Measurements from ENCODE around the gene ENGASE. TPM values are rescaled to one million over a fixed set of nuclear protein-coding genes. Genes with fewer than 3 reads are reported as not detected.

ENGASE gene
- total and polyA plus RNA-seq, 2 of the 4 experiments (the other 2 are of a cell fraction): 3.9 to 12.1 TPM

DNA sequence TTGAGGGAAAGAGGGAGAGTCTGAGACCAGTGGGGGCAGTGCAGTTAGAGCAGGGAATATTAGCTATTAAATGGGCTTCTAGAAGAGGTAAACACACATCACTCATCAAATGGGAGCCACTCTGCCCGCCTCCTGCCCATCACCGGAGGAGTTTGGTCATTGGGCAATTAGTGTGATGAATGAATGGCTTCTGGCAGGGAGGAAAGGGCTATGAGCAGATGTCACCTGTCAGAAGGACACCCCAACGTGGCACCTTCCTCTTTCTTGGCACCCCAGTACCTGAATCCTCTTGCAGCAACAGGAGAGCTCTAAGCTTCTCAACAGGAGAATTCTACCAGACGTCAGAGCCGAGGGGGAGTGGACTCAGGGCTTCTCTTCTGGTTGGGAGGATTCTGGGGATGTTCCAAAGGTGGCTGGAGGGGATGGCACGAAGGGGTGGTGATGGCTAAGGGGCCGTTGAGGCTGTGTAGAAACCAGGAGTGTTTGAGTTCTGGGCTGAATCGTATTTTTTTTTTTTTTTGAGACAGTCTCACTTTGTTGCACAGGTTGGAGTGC is 39.6 kb upstream of the ENGASE start:
- Histone ChIP-seq H2BK5ac (ENCODE audit: low read depth, low read length, poor library complexity, severe bottlenecking) (no peak overlapping the region), H3K23ac (ENCODE audit: low read depth, low read length) (no peak overlapping the region), H3K79me1 (ENCODE audit: low read depth in 1 of 2, low read length in 2 of 2) (peaks cover 0 to 5% of the 10 kb centered on the region in 2 experiments; a peak in 1 of 4 replicates), H3K9ac (ENCODE audit: low read depth, low read length) (no peak overlapping the region), H3K27me3 (ENCODE audit: control insufficient read depth, insufficient read depth, low read length) (no peaks in the 10 kb centered on the region), H3K4me2 (ENCODE audit: low read depth, low read length) (no peak overlapping the region), H3K9me3 (ENCODE audit: control insufficient read depth, insufficient read depth, low read length) (no peaks in the 10 kb centered on the region), H3K4me1 (ENCODE audit: control insufficient read depth, insufficient read depth, low read length) (peaks cover 24% of the 10 kb centered on the region), H2BK20ac (ENCODE audit: low read depth, low read length) (peak overlapping the region; percentile 51), H3K27ac (ENCODE audit: insufficient read depth, low read length) (no peak overlapping the region), H3K4me3 (ENCODE audit: insufficient read depth, low read depth, low read length) (no peak overlapping the region), H3K4ac (ENCODE audit: low read depth, low read length) (0 out of 2 replicates have a peak overlapping the region, but pooled peaks have one; percentile 15), H2AK5ac (ENCODE audit: low read depth, low read length) (peak overlapping the region; percentile 81), H3K14ac (replicated peaks; ENCODE audit: low read depth, low read length) (peak overlapping the region; percentile 52), H3K18ac (ENCODE audit: low read depth, low read length) (no peak overlapping the region), H2BK15ac (ENCODE audit: low read depth, low read length) (0 out of 3 replicates have a peak overlapping the region, but pooled peaks have one; percentile 43), H4K91ac (ENCODE audit: insufficient read depth, low read depth, low read length) (peak overlapping the region; percentile 3; the same call in 1 of the 2 replicates), H2AFZ (replicated peaks; ENCODE audit: low read length, poor library complexity) (no peak overlapping the region), H4K20me1 (ENCODE audit: insufficient read depth, low read length) (no peaks in the 10 kb centered on the region), H4K5ac (ENCODE audit: low read depth, low read length) (no peak overlapping the region), H3K9me1 (ENCODE audit: insufficient read depth, low read length) (peaks cover 21% of the 10 kb centered on the region), H4K8ac (ENCODE audit: low read depth in 2 of 2, low read length in 2 of 2) (no peak overlapping the region; a peak in 1 of 4 replicates), H2BK120ac (ENCODE audit: low read depth, low read length) (peak overlapping the region; percentile 68; the same call in 1 of the 2 replicates), H2AK9ac (replicated peaks; ENCODE audit: low read depth, low read length, poor library complexity) (no peak overlapping the region), H3K36me3 (ENCODE audit: control insufficient read depth, insufficient read depth, low read length) (no peaks in the 10 kb centered on the region), H3K56ac (ENCODE audit: extremely low read depth, insufficient read depth, low read length) (no peak overlapping the region)
- ChIA-PET POLR2A (ENCODE audit: unreplicated experiment) (no interaction called here), CTCF (no interaction called here)
- no TSS peak for BruUV-seq (replicated peaks)
- in situ Hi-C loops (cut with MboI; ENCODE audit: low sequenced_read_pairs): no loop called here
- intact Hi-C loops (cut with micrococcal nuclease): no loop called here
- TF ChIP-seq RAD21 (IDR thresholded peaks at IDR 0.05; ENCODE audit: low read length): no peak
- TF ChIP-seq, protein P1, sequence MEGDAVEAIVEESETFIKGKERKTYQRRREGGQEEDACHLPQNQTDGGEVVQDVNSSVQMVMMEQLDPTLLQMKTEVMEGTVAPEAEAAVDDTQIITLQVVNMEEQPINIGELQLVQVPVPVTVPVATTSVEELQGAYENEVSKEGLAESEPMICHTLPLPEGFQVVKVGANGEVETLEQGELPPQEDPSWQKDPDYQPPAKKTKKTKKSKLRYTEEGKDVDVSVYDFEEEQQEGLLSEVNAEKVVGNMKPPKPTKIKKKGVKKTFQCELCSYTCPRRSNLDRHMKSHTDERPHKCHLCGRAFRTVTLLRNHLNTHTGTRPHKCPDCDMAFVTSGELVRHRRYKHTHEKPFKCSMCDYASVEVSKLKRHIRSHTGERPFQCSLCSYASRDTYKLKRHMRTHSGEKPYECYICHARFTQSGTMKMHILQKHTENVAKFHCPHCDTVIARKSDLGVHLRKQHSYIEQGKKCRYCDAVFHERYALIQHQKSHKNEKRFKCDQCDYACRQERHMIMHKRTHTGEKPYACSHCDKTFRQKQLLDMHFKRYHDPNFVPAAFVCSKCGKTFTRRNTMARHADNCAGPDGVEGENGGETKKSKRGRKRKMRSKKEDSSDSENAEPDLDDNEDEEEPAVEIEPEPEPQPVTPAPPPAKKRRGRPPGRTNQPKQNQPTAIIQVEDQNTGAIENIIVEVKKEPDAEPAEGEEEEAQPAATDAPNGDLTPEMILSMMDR (conservative IDR thresholded peaks at IDR 0.05; ENCODE audit: low read depth, low read length): no peak
- no peak for TF ChIP-seq BHLHE40 (IDR thresholded peaks at IDR 0.05; ENCODE audit: low read depth, low read length)
- TF ChIP-seq SMC3 (IDR thresholded peaks at IDR 0.05; ENCODE audit: low read depth, low read length): no peak
- no peak for TF ChIP-seq CHD1 (IDR thresholded peaks at IDR 0.05; ENCODE audit: low read depth, low read length)
- TF ChIP-seq MAZ (IDR thresholded peaks at IDR 0.05; ENCODE audit: borderline replicate concordance, low read depth, low read length): no peak
- no peak for TF ChIP-seq MAFK (IDR thresholded peaks at IDR 0.05; ENCODE audit: low read depth, low read length)
- no peak for TF ChIP-seq MXI1 (IDR thresholded peaks at IDR 0.05; ENCODE audit: borderline replicate concordance, low read depth, low read length)
- no peak for TF ChIP-seq NFE2L2 (IDR thresholded peaks at IDR 0.05; ENCODE audit: low read depth, low read length)
- TF ChIP-seq, protein P2, sequence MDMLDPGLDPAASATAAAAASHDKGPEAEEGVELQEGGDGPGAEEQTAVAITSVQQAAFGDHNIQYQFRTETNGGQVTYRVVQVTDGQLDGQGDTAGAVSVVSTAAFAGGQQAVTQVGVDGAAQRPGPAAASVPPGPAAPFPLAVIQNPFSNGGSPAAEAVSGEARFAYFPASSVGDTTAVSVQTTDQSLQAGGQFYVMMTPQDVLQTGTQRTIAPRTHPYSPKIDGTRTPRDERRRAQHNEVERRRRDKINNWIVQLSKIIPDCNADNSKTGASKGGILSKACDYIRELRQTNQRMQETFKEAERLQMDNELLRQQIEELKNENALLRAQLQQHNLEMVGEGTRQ (IDR thresholded peaks at IDR 0.05; ENCODE audit: low read depth, low read length): no peak
- TF ChIP-seq RCOR1 (IDR thresholded peaks at IDR 0.05; ENCODE audit: insufficient replicate concordance, low read length): no peak
- TF ChIP-seq RFX5 (IDR thresholded peaks at IDR 0.05; ENCODE audit: low read depth, low read length): no peak
- TF ChIP-seq, protein P3, sequence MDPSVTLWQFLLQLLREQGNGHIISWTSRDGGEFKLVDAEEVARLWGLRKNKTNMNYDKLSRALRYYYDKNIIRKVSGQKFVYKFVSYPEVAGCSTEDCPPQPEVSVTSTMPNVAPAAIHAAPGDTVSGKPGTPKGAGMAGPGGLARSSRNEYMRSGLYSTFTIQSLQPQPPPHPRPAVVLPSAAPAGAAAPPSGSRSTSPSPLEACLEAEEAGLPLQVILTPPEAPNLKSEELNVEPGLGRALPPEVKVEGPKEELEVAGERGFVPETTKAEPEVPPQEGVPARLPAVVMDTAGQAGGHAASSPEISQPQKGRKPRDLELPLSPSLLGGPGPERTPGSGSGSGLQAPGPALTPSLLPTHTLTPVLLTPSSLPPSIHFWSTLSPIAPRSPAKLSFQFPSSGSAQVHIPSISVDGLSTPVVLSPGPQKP (IDR thresholded peaks at IDR 0.05; ENCODE audit: borderline replicate concordance, low read depth, low read length): no peak
- no peak for TF ChIP-seq CEBPB (IDR thresholded peaks at IDR 0.05; ENCODE audit: low read depth, low read length)
- no peak for TF ChIP-seq FOS (IDR thresholded peaks at IDR 0.05; ENCODE audit: low read depth, low read length)
- TF ChIP-seq POLR2A (IDR thresholded peaks at IDR 0.05; ENCODE audit: low read depth, low read length): no peak
- DNase-seq (no peak), ATAC-seq (ENCODE audit: low read depth) (no peak)
- no CpG with 5 or more reads among the region's 8 CpGs for WGBS, 2 experiments (ENCODE audit: extremely low coverage in 2 of 2, insufficient read length in 1 of 2)
- dilution Hi-C loops (cut with HindIII; ENCODE audit: low sequenced_read_pairs, unreplicated experiment): no loop called here
